K562 (cell line): ENCODE data around the gene WBP2NL. TPM values are rescaled to one million over a fixed set of nuclear protein-coding genes. Genes with fewer than 3 reads are reported as not detected.

Experiments used
- ATAC-seq: fragments of 200-7000 bp; cut with Tn5 transposase; 3 replicates; pipeline ENCODE4 v1.9.1; 2020; ENCODE audit warnings: moderate library complexity
- BruUV-seq: library from RNA; stranded (reverse); fragments of 400-500 nt; replicated peaks from 2 replicates; lab custom pipeline; 2021; lab: Mats Ljungman, UMichigan
- CTCF ChIA-PET: fragments of 300-600 bp; formaldehyde crosslinking; extraction: SDS; loops from one replicate; lab custom pipeline; 2021; ENCODE audit warnings: low intra/inter-chr PET ratio; lab: Yijun Ruan, JAX
- POLR2A ChIA-PET: fragments of 300-600, 350-650 bp; sonication (Branson Sonifier 250); formaldehyde crosslinking; extraction: SDS; loops from one replicate; lab custom pipeline; 2021; ENCODE audit warnings: antibody characterized with exemption, inconsistent platforms; lab: Yijun Ruan, JAX
- DNase-seq, 4 experiments: peaks; one replicate each; pipeline versions ENCODE4 v3.0.0 to v3.0.0-alpha.2; 2011 to 2018; ENCODE audit warnings: low spot score in 3 of 4, mixed read lengths in 3 of 4; ENCODE audit errors: extremely low read depth in 1 of 4
- FAIRE-seq: peaks from 2 replicates; lab custom pipeline; 2011; peaks lifted over from hg19 to GRCh38; lab: Jason Lieb, UNC
- H2AFZ ChIP-seq: 2 replicates; pipeline ENCODE4 v1.6.0; 2011; ENCODE audit warnings: low read depth, low read length, control low read depth, inconsistent platforms
- H3K27ac ChIP-seq: fragments of 200-600 bp; 3 replicates; pipeline ENCODE4 v1.8.0; 2011; ENCODE audit warnings: low read depth, mild to moderate bottlenecking, control low read depth, inconsistent platforms, low read length, moderate library complexity, mixed read lengths; ENCODE audit errors: extremely low read depth
- H3K27me3 ChIP-seq, 2 experiments: fragments of 300-600 bp in 1 of 2; 2 replicates in 1 of 2; 3 replicates in 1 of 2; pipeline versions ENCODE4 v1.6.0 to v1.8.0; 2011; ENCODE audit warnings: inconsistent platforms in 2 of 2, low read length in 2 of 2, mild to moderate bottlenecking in 1 of 2, mixed read lengths in 1 of 2, moderate library complexity in 1 of 2; ENCODE audit not compliant: control insufficient read depth in 2 of 2, insufficient read depth in 2 of 2
- H3K36me3 ChIP-seq: fragments of 300-600 bp; 3 replicates; pipeline ENCODE4 v1.8.0; 2011; ENCODE audit warnings: mild to moderate bottlenecking, low read length, inconsistent platforms; ENCODE audit not compliant: control insufficient read depth, insufficient read depth
- H3K4me1 ChIP-seq, 2 experiments: fragments of 200-600 bp in 1 of 2; replicated peaks in 1 of 2; 2 replicates in 1 of 2; 3 replicates in 1 of 2; pipeline versions ENCODE4 v1.5.1 to v1.8.0; 2011; ENCODE audit warnings: inconsistent platforms in 2 of 2, low read length in 2 of 2, mild to moderate bottlenecking in 1 of 2, mixed read lengths in 1 of 2, moderate library complexity in 1 of 2; ENCODE audit not compliant: control insufficient read depth in 2 of 2, insufficient read depth in 2 of 2
- H3K4me2 ChIP-seq: 2 replicates; pipeline ENCODE4 v1.6.1; 2011; ENCODE audit warnings: low read length, control low read depth, inconsistent platforms, mixed read lengths; ENCODE audit not compliant: insufficient read depth
- H3K4me3 ChIP-seq: fragments of 200-600 bp; sonication (generic), shearing (Covaris generic); 2 replicates; pipeline ENCODE4 v1.5.1; 2016; ENCODE audit warnings: control low read depth, inconsistent platforms
- H3K79me2 ChIP-seq: fragments of 200-600 bp; 3 replicates; pipeline ENCODE4 v1.8.0; 2011; ENCODE audit warnings: low read length, inconsistent platforms; ENCODE audit not compliant: control insufficient read depth, insufficient read depth
- H3K9ac ChIP-seq, 2 experiments: 2 replicates each; pipeline versions ENCODE4 v1.6.0 to v1.6.1; 2011; ENCODE audit warnings: low read depth in 2 of 2, low read length in 2 of 2, control low read depth in 1 of 2, inconsistent platforms in 1 of 2, mild to moderate bottlenecking in 1 of 2, mixed read lengths in 1 of 2; ENCODE audit not compliant: insufficient read depth in 1 of 2
- H3K9me1 ChIP-seq: one replicate; pipeline ENCODE4 v1.6.0; 2011; ENCODE audit warnings: inconsistent platforms, mild to moderate bottlenecking, low read length, moderate library complexity; ENCODE audit not compliant: control insufficient read depth, insufficient read depth
- H3K9me3 ChIP-seq: replicated peaks from 2 replicates; pipeline ENCODE4 v1.5.1; 2011; ENCODE audit warnings: low read depth, low read length, inconsistent platforms; ENCODE audit not compliant: control insufficient read depth, insufficient read depth
- H4K20me1 ChIP-seq: replicated peaks from 2 replicates; pipeline ENCODE4 v1.6.1; 2011; ENCODE audit warnings: low read length, inconsistent platforms, mixed read lengths; ENCODE audit not compliant: control insufficient read depth, insufficient read depth
- CBX1 ChIP-seq: sonication (generic); IDR thresholded peaks from 2 replicates; pipeline ENCODE4 v1.6.1; 2016; ENCODE audit warnings: antibody characterized with exemption, low read depth, mild to moderate bottlenecking
- CREBBP ChIP-seq: IDR thresholded peaks from one replicate; pipeline ENCODE4 v1.6.1; 2012; ENCODE audit warnings: low read depth, mild to moderate bottlenecking, control low read depth, inconsistent platforms, low read length
- ELF2 ChIP-seq: fragments of 250-450 bp; sonication (Bioruptor Pico); IDR thresholded peaks from 2 replicates; pipeline ENCODE4 v1.5.0; 2021; ENCODE audit warnings: mild to moderate bottlenecking
- GTF2F1 ChIP-seq: IDR thresholded peaks from 2 replicates; pipeline ENCODE4 v1.6.1; 2011; ENCODE audit warnings: low read depth, low read length, improper control_type of control experiment
- KAT2B ChIP-seq: IDR thresholded peaks from one replicate; pipeline ENCODE4 v1.6.1; 2012; ENCODE audit warnings: low read depth, mild to moderate bottlenecking, control low read depth, inconsistent platforms, low read length, moderate library complexity
- LCOR ChIP-seq: sonication (generic); formaldehyde crosslinking; IDR thresholded peaks from 2 replicates; pipeline ENCODE4 v1.8.0; 2022; ENCODE audit warnings: mild to moderate bottlenecking, missing genetic modification reagents
- ZEB2 ChIP-seq: fragments of 450-650 bp; IDR thresholded peaks from 2 replicates; pipeline ENCODE4 v1.6.1; 2016
- ZNF232 ChIP-seq: sonication (generic); formaldehyde crosslinking; IDR thresholded peaks from 2 replicates; pipeline ENCODE4 v1.8.0; 2022; ENCODE audit warnings: mild to moderate bottlenecking, missing genetic modification reagents
- WGBS: fragments of 100-300 bp; shearing (Covaris generic); methylation state at CpG from one replicate; pipeline ENCODE4 v1.1.6; 2016; ENCODE audit warnings: low coverage, mixed read lengths; ENCODE audit not compliant: insufficient coverage; ENCODE audit errors: missing lambda C conversion rate; 5-methylcytosine and 5-hydroxymethylcytosine counted together
- in situ Hi-C: fragments of 300-500 bp; cut with MboI; formaldehyde crosslinking; loops from 4 replicates; pipeline ENCODE4 v1.15.0; 2018; ENCODE audit warnings: inconsistent platforms, mixed read lengths
- intact Hi-C: fragments of 100-400 bp; cut with micrococcal nuclease; formaldehyde crosslinking; loops from 2 replicates; pipeline ENCODE4 v1.14.2; 2022
- polyA plus RNA-seq, 8 experiments: library from polyadenylated mRNA; depleted of rRNA in 4 of 8; stranded (reverse) in 5 of 8; unstranded in 3 of 8; fragments of >200 nt; fragmentation: Nextera tagmentation in 2 of 8; fragmentation: Illumina TruSeq in 1 of 8; extraction: Ambion mirVana in 2 of 8; extraction: Trizol in 1 of 8; gene quantifications; 2 replicates each; pipeline versions ENCODE4 v1.2.1 to v1.2.3, GENCODE V29; 2011 to 2014; ENCODE audit warnings: inconsistent platforms in 1 of 8, missing spikeins in 1 of 8
- total RNA-seq, 7 experiments: library from RNA; depleted of rRNA in 6 of 7; stranded (reverse); fragments of >200 nt in 6 of 7; fragmentation: Illumina TruSeq in 2 of 7; extraction: Trizol in 2 of 7; gene quantifications; 2 replicates each; pipeline versions ENCODE4 v1.2.1 to v1.2.3, GENCODE V29; 2011 to 2021; ENCODE audit warnings: low replicate concordance in 1 of 7
- TF ChIP-seq, protein P1 (sequence below), 2 experiments: fragments of 450-650 bp in 1 of 2; IDR thresholded peaks; 2 replicates each; pipeline ENCODE4 v1.6.1; 2011 to 2017; ENCODE audit warnings: low read depth in 2 of 2, antibody characterized with exemption in 1 of 2, borderline replicate concordance in 1 of 2, low read length in 1 of 2, mild to moderate bottlenecking in 1 of 2, mixed read lengths in 1 of 2; ENCODE audit not compliant: control insufficient read depth in 1 of 2

The WBP2NL gene
- total and polyA plus RNA-seq, 9 of the 15 experiments (the other 6 are each of a cell fraction or from before 2014, with no cell fraction given) = not detected

DNA sequence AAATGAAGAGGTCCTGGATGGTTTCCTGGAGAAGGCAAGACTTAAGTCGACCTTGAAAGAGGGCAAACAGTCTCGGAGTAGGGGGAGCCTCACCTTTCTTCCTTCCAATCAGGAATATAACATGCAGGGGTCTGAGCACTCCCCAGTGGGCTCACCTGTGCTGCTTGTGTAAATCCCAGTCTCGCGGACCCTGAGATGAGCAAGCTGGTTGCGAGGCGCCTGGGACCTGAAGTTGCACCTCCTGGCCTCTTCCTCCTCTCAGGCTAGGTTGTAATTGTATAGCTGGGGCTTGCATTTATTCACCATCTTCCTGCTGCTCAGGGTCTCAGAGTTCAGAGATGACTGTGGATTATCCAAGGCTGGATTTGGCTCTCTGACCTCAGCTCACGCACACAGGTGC, 7.5 kb upstream of the WBP2NL start (continued):
- TF ChIP-seq, protein P1, sequence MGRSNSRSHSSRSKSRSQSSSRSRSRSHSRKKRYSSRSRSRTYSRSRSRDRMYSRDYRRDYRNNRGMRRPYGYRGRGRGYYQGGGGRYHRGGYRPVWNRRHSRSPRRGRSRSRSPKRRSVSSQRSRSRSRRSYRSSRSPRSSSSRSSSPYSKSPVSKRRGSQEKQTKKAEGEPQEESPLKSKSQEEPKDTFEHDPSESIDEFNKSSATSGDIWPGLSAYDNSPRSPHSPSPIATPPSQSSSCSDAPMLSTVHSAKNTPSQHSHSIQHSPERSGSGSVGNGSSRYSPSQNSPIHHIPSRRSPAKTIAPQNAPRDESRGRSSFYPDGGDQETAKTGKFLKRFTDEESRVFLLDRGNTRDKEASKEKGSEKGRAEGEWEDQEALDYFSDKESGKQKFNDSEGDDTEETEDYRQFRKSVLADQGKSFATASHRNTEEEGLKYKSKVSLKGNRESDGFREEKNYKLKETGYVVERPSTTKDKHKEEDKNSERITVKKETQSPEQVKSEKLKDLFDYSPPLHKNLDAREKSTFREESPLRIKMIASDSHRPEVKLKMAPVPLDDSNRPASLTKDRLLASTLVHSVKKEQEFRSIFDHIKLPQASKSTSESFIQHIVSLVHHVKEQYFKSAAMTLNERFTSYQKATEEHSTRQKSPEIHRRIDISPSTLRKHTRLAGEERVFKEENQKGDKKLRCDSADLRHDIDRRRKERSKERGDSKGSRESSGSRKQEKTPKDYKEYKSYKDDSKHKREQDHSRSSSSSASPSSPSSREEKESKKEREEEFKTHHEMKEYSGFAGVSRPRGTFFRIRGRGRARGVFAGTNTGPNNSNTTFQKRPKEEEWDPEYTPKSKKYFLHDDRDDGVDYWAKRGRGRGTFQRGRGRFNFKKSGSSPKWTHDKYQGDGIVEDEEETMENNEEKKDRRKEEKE (IDR thresholded peaks at IDR 0.05; ENCODE audit: borderline replicate concordance in 1 of 2, control insufficient read depth in 1 of 2, low read depth in 2 of 2, low read length in 1 of 2) = no peak
- no peak for TF ChIP-seq KAT2B

DNA sequence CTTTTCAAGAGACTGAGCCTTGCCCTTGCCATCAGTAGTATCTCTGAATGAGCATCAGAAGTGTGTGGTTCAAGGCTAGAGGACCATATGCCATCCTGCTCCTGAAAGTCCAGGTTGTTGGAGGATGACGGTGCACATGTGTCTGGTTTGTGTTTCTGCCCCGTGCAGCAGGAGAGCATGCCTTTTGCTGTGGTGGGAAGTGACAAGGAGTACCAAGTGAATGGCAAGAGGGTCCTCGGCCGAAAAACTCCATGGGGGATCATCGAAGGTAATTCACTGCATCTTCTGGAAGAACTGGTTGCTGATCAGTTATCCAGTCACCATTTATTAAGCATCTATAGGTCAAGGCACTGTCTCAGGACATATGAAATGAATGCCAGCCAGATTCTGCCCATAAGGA, 6.1 kb upstream of the WBP2NL start:
- H3K36me3 ChIP-seq = no peaks in the 10 kb centered on the region
- H3K9me3 ChIP-seq = no peaks in the 10 kb centered on the region
- 3% methylated on average over 5 of the region's 5 CpGs for WGBS
- H3K79me2 ChIP-seq = no peaks in the 10 kb centered on the region
- no TSS peak for BruUV-seq
- no peaks in the 10 kb centered on the region for H4K20me1 ChIP-seq
- no peak overlapping the region for H3K4me3 ChIP-seq
- in situ Hi-C loops = no loop called here
- no peaks in the 10 kb centered on the region for H3K9me1 ChIP-seq
- peaks cover 12 to 55% of the 10 kb centered on the region in 2 experiments; a peak in 4 of 5 replicates for H3K27me3 ChIP-seq
- no peaks in the 10 kb centered on the region for H3K4me1 ChIP-seq
- intact Hi-C loops = no loop called here
- FAIRE-seq (no peak), DNase-seq (no peak), ATAC-seq (no peak)
- no peak overlapping the region for H3K4me2 ChIP-seq
- no peak for TF ChIP-seq ZEB2
- TF ChIP-seq LCOR (CRISPR knock-in tag) = no peak
- TF ChIP-seq GTF2F1 = no peak
- TF ChIP-seq CREBBP = no peak
- TF ChIP-seq ZNF232 = no peak
- TF ChIP-seq ELF2 = no peak
- no peak for TF ChIP-seq CBX1
- H2AFZ ChIP-seq = no peak overlapping the region
- no peak overlapping the region for H3K27ac ChIP-seq
- H3K9ac ChIP-seq = no peak overlapping the region
- ChIA-PET CTCF (no interaction called here), POLR2A (interaction anchor here (1.3 kb wide), 1 partner anchor 11 kb away, joined by 5 read pairs; no protein-coding TSS in a partner anchor)
